NCI-H187 (cell line): Measurements from ENCODE around the gene TNNT1.
"Not testable (repeated sequence)": the region's sequence is repeated elsewhere in the genome, so short reads cannot be mapped to it uniquely, and the experiment has no call there.

Experiments used
- DNase-seq, 2 experiments: peaks; one replicate each; lab custom pipeline; 2025; lab: John Stamatoyannopoulos, UW

TNNT1 gene

GRCh38 chr19:55109527-55110291 lies 39.3 kb downstream of the TNNT1 start:
- DNase-seq, result no peak

- DNase-seq, result not testable (repeated sequence)
These were observed 41.8 kb downstream of the TNNT1 start for GRCh38 chr19:55107252-55107651.

DNA sequence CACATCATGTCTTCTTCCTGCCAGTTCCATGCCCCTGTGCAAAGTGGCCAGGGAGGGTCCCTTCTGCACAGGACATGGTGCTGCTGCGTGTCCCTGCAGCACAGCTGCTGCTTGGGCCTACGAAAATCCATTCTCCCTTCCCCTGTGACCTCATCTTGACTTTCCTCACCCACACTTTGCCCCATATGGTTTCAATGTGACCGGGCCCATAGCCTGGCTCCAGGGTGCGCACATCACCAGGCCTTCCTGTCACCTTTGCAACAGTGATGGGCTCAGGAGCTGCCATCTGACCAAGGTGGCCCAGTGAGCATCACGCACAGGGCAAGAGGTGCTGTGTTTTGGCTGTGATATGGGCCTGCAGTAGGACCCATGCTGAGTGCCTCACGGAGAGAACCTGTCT lies 42.4 kb downstream of the TNNT1 start:
- DNase-seq, result no peak

- no peak for DNase-seq
These were observed 43.8 kb downstream of the TNNT1 start for GRCh38 chr19:55105237-55105636.

DNA sequence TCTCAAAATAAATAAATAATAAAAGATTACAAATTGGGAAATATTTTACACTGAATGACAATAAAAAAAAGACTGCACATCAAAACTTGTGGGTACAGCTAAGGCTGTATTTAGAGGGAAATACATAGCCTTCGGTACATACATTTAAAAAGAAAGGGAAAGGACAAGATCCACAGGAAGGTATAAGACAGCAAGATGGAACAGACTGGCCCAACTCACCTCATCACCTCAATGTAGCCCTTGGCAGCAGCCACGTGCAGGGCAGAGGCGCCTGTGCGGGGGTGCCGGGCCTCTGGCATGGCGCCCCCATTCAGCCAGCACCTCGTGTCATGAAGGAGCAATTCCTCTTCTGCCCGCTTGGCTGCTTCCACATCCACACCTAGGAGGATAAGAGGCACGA lies 45.8 kb downstream of the TNNT1 start:
- DNase-seq, result no peak

GRCh38 chr19:55101261-55101660 lies 47.7 kb downstream of the TNNT1 start:
- no peak for DNase-seq

DNA sequence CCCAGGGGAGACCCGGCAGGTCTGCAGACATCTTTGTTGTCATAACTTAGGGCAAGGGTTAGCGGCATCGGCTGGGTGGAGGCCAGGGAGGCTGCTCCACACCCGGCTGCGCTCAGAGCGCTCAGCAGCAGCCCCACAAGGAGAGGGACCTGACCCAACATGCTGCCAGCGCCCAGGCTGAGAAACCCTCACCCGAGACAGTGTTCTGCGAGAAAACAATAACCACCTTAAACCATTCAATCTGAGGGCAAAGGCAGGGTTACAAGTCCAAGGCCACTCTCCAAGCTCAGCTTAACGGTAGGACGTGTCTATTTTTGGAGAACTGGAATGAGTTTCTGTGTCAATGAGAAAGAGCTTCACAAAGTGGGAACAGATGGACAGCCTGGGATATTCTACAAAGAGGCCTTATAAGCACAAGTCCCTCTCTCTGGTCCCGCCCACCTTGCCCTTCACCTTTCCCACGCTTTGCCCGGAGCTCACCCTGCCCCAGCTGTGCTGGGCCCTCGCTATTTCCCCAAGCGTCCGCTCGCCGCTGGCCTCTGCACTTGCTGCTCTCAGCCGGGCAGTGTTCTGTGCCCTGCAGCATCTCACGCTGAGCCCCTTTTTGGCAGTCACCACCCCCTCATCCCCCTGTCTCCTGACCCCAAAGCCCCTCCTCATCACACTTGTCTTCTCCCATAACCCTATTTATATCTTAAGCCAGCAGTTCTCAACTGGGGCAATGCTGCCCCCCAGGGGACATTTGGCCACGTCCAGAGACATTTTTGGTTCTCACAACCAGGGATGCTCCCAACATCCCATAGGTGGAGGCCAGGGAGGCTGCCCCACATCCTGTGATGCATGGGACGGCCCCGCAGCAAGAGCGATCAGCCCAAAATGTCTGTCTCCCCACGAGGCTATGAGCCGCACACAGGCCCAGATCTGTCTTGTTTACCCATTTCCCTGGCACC lies 49.2 kb downstream of the TNNT1 start:
- no peak for DNase-seq

- no peak for DNase-seq
These were observed 50.1 kb downstream of the TNNT1 start for GRCh38 chr19:55098716-55099556.

GRCh38 chr19:55097864-55098715 lies 50.9 kb downstream of the TNNT1 start:
- DNase-seq, result no peak

GRCh38 chr19:55096061-55096701 lies 52.8 kb downstream of the TNNT1 start:
- no peak for DNase-seq

DNA sequence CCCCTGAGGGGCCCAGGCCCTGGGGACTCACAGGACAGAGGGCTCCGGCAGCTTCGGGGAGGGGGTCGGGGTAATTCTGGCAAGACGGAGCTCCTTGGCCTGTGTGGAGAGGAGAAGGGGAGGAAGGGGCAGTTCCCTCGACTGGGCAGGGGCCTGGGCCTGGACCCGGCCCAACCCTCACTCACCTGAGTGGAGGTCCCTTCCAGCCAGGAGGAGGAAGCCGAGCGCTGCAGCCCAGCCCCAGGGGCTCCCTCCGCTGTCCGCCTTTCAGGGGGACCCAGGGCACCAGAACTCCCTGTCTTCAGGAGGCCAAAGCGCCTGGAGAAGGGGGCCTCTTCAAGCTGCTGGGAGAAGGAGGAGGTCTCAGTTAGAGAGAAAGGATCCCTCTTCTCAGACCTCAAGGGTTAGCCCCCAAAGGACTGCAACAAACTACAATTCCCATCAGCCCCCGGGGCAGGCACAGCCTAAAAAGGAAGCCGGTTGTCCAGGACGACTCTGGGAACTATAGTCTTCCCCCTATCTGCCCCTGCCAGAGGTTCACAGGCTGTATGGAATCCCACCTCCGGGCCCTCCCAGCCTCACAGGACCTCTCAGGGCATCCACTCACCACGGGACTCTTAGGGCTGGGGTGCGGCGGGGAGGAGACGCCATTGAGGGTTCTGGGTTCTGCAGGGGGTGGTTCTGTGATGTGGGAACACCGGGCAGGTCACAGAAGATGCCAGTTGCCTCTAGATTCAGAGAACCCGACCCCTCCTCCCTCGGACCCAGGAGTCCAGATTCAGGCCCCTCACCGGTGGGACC lies 53.5 kb downstream of the TNNT1 start:
- no peak for DNase-seq

GRCh38 chr19:55094456-55095259 lies 54.3 kb downstream of the TNNT1 start:
- no peak for DNase-seq

GRCh38 chr19:55092423-55093318 lies 56.3 kb downstream of the TNNT1 start:
- DNase-seq, result no peak

GRCh38 chr19:55091955-55092354 lies 57.1 kb downstream of the TNNT1 start:
- DNase-seq, result no peak

DNA sequence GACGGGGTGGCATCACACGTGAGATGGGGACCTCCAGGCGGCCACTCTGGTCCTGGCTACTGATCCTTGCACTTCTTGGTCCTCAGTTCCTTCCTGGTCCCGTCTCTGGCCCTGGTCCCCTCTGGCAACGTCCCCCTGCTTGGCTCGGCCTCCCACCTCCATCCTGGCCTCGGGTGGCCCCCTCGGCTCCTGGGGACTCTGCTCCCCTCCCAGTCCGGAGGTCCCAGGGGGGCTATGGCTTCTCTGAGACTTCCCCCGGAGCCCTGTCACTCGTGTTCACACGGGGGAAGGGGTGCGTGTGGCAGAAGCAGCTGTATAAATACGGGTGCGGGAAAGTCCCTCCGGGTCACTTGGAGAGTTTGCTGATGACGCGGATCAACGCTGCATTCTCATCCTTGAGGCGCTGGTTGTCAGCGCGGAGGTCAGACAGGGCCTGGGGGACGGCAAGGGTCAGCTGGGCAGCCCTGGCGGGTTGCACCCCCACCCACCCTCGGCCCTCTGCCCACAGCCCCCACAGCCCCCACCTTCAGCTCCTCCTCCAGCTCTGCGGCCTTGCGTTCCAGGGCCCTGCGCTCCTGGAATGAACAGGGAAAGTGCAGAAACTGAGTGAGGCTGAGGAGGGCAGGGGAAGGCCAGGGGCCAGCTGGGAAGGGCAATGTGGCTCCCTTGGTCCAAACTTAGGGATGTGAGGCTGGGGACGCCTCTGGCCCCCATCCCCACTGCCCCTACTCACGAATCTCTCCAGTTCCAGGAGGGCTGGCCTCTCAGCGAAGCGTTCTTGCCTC lies 57.7 kb downstream of the TNNT1 start:
- DNase-seq, result no peak

- no peak for DNase-seq
These were observed 58.4 kb downstream of the TNNT1 start for GRCh38 chr19:55090564-55090963.

- DNase-seq, result no peak
These were observed 59.6 kb downstream of the TNNT1 start for GRCh38 chr19:55089342-55089944.
